ENCODE measurements around the gene UST.

GRCh38 chr6:149071997-149072396 lies 325.2 kb downstream of the UST start:
- TF ChIP-seq CTCF (IDR thresholded peaks at IDR 0.05; ENCODE audit: insufficient read depth, low read length, poor library complexity, severe bottlenecking) (no peak), EZH2phosphoT487 (conservative IDR thresholded peaks at IDR 0.05; ENCODE audit: low read length) (no peak)

Data from SU-DHL-6 (cell line).